Left cardiac atrium (tissue), 4 donors: ENCODE results near the gene LLPH. TPM values are rescaled to one million over a fixed set of nuclear protein-coding genes. Genes with fewer than 3 reads are reported as not detected.

Experiments
- ATAC-seq, 2 donors: fragments of 200-7000 bp; cut with Tn5 transposase; one replicate each; pipeline ENCODE4 v1.9.1; 2020; ENCODE audit warnings: mild to moderate bottlenecking in 2 of 2, moderate library complexity in 2 of 2
- DNase-seq: peaks from one replicate; pipeline ENCODE4 v3.0.0-alpha.2; 2020
- intact Hi-C, 2 donors: fragments of 100-400 bp; cut with DNase I; formaldehyde crosslinking; loops; one replicate each; pipeline versions ENCODE4 v1.14.1 to v1.15.1; 2022 to 2023
- total RNA-seq, 2 donors: library from RNA; stranded (reverse); fragmentation: NEBNext Ultra II Directional; extraction: Animal tissue kit (Norgen Biotek cat#: 25700); gene quantifications; one replicate each; pipeline ENCODE4 v1.2.1, GENCODE V29; 2021
- donor health status: DM: no; HTN: yes; CAD: no.
- donor health status: DM: no; HTN: yes; CAD: no; lungs with severe emphysema.
- donor health status: DM: yes; HTN: yes; CAD: no.
- donor health status: Dilated cardiomyopathy.

LLPH gene
- total RNA-seq, 2 donors from 2014 or later, result 14.9 to 21.0 TPM

DNA sequence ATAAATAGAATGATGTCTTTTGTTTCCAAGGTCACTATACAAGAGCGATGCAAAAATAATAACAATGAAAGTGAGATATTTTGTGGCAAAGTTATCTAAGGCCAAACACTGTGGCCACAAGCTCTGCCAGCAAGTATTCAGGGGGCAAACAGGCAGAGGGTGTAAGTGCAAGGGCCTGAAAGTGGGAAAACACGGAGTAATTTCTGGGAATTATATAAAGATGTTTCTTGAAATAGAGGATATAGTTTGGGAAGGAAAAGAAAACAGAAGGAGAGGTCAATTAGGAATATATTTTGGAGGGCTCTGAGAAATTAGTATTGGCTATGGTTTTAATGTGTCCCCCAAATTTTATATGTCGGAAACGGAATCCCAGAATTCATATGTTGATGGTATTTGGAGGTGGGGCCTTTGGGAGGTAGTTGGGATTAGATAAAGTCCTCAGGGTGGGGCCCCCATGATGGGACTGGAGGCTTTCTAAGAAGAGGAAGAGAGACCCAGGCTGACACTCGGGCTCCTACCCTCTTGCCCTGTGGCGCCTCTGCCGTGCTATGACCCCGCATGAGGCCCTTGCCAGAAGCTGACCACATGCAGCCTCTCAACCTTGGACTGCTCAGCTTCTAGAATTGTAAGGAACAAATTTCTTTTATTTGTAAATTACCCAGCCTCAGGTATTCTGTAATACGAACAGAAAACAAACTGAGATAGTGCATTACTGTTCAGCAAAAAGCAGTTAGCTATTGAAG lies 60.0 kb downstream of the LLPH start:
- DNase-seq (no peak), ATAC-seq (no peak)
- intact Hi-C loops, result no loop called here

DNA sequence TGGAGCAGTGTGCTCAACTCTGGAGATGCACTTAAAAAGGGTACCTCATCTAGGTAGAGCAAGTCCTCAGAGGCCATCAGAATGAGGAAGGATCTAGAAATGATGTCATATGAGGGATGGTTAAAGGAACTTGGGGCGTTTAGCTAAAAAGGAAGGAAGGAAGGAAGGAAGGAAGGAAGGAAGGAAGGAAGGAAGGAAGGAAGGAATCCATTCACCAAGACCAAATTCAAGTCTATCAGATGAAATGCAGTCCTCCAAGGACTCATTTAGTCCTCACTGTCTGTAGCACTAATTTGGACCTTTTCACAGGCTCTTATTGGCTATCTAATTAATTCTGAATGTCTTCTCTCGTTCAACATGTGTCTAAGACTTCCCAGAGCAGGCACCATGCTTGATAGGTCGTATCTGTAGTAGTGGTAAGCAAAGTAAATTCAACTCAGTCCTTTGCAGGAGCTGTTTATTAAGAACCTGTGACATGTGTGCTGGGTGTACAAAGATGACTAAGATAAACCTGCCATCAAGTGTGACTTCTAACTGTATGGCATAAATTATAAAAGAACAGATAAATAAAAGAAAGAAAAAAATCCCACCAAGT lies 63.5 kb downstream of the LLPH start:
- DNase-seq, result no peak
- intact Hi-C loops, result no loop called here
- ATAC-seq, result no peak

Other genes with a start within 250 kb of the LLPH start
- 100 to 1,000 TPM in 1 of 2 donors, 10 to 100 TPM in 1; 92.2 to 101 TPM for gene TMBIM4, start 39.2 kb upstream of the LLPH start, total RNA-seq
- 10 to 100 TPM; 11.9 to 16.7 TPM for gene IRAK3, start 58.5 kb upstream of the LLPH start, total RNA-seq
- gene HELB, start 171.7 kb upstream of the LLPH start, total RNA-seq, result 1 to 10 TPM; 1.4 to 2.2 TPM